Measurements from ENCODE around the gene OVCH2.

GRCh38 chr11:7642747-7643146 is 63.5 kb downstream of the OVCH2 start:
- TF ChIP-seq CTCF (IDR thresholded peaks at IDR 0.05) (no peak), POLR2A (IDR thresholded peaks at IDR 0.05) (no peak), EP300 (IDR thresholded peaks at IDR 0.05) (no peak), POLR2AphosphoS5 (IDR thresholded peaks at IDR 0.05) (no peak)
